GM21423 (cell line): ENCODE measurements around the gene UST.
"Not testable (repeated sequence)": the region's sequence is repeated elsewhere in the genome, so short reads cannot be mapped to it uniquely, and the experiment has no call there.

Experiments used
- ATAC-seq: cut with Tn5 transposase; IDR thresholded peaks from one replicate; pipeline ENCODE4 v1.9.1; 2021; ENCODE audit warnings: mild to moderate bottlenecking, moderate library complexity; ENCODE audit not compliant: unreplicated experiment

Gene UST

DNA sequence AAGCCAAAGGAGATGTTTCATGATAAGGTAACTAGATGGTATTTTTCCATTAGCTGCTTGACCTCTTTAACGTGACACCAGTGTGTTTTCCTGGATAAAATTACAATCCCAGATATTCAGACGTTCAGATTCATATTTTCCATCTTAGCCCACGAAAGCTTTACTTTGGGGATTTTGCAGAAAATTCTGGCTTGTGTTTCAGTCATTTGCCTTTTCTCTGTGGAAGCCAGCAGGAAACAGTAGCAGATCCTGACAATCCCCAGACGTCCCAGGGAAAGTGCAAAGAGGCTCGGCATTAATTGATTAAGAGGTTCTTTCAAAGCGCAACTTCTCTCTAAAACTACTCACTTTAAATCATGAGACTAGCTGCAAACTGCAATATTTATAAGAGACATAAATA, 243.6 kb downstream of the UST start:
- ATAC-seq, result no peak

GRCh38 chr6:148996815-148997214, 250.0 kb downstream of the UST start:
- ATAC-seq, result no peak

GRCh38 chr6:148997865-148998264, 251.0 kb downstream of the UST start:
- no peak for ATAC-seq

DNA sequence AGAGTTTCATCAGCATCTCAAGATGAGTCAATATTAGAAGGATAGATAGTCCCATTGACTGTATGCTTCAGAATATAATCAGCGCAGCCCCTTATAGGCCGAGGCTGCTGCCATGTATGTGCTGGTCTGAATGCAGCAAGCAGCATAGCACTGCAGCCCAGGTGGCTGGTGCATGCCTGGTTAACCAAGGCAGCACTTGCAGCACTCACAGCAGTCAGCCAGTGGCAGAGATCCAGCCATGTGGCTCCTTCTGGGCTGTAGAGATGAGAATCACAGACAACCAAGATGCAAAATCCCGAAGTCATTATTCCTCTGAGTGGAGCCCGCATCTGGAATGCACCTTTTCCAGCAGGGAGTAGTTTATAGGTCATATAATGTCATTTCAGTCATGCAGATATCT, 251.9 kb downstream of the UST start:
- ATAC-seq, result no peak

DNA sequence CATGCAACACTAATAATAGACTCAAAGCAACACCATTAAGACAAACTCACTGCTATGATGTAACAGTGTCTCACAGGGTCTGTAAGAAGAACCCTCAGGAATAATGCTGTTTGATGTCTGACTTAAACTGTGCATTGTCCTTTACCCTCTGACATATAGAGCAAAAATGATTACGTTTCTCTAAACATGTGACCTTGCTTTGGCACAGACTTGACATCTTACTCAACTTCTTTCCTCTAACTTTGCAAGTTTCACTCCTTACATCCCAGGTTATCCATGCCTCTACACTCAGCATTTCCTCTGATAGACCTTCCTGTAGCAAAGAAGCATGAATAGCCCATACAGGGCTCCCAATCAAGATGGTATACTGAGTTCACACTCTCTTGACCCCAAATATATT, 252.7 kb downstream of the UST start:
- ATAC-seq, result no peak

- ATAC-seq, result no peak
These were observed 253.2 kb downstream of the UST start for GRCh38 chr6:148999929-149000468.

- no peak for ATAC-seq
These were observed 254.6 kb downstream of the UST start for GRCh38 chr6:149001422-149001821.

- ATAC-seq, result no peak
These were observed 256.7 kb downstream of the UST start for GRCh38 chr6:149003560-149003959.

- no peak for ATAC-seq
These were observed 257.8 kb downstream of the UST start for GRCh38 chr6:149004664-149005063.

DNA sequence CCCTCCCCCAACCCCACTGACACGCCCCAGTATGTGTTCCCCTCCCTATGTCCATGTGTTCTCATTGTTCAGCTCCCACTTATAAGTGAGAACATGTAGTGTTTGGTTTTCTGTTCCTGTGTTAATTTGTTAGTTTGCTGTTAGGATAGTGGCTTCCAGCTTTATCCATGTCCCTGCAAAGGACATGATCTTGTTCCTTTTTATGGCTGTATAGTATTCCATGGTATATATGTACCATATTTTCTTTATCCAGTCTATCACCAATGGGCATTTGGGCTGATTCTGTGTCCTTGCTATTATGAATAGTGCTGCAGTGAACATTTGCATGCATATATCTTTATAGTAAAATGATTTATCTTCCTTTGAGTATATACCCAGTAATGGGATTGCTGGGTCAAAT, 259.4 kb downstream of the UST start:
- ATAC-seq, result not testable (repeated sequence)

GRCh38 chr6:149006671-149007070, 259.8 kb downstream of the UST start:
- no peak for ATAC-seq

DNA sequence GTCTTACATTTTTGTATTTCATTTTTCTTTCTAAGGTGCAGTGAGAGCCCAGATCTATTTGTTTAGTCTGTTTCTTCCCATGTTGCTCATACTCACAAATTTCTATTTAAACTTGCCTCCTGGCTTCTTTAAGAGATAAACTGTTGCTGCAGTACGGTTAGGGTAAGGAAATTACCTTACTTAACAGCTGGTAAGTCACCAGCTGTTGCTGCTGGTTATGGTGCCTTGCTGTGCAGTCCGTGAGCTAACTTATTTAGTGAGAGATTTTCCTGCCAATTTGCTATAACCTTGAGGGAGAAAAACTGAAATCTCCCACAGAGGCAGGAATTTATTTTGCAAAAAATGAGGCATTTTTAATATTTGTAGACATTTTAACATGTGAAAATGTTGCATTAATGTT, 261.0 kb downstream of the UST start:
- ATAC-seq, result no peak

- no peak for ATAC-seq
These were observed 261.9 kb downstream of the UST start for GRCh38 chr6:149008741-149009140.

DNA sequence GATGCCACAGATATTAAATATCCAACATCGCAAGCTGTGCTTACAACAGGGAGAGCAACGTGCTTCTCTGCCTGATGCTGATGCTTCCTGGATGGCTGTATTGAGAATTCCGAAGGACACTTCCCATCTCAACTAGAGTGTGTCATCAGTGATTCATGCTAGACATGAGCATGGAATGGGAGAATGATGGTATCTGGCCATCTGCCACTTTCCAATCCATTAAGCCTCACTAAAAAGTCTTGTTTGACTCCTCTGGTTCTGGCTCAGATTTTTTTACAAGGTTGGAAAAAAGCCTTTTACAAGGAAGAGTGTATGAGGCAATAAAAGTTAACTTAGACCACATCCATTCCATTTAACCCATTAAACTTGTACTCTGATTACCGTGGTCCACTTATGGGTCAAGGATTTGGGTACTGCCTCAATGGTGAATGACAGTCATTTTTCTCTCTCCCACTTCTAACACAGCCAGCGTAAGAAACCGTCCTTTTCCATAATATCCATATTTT, 265.3 kb downstream of the UST start:
- no peak for ATAC-seq

- no peak for ATAC-seq
These were observed 266.9 kb downstream of the UST start for GRCh38 chr6:149013586-149014344.

- ATAC-seq, result no peak
These were observed 268.1 kb downstream of the UST start for GRCh38 chr6:149014631-149015534.

DNA sequence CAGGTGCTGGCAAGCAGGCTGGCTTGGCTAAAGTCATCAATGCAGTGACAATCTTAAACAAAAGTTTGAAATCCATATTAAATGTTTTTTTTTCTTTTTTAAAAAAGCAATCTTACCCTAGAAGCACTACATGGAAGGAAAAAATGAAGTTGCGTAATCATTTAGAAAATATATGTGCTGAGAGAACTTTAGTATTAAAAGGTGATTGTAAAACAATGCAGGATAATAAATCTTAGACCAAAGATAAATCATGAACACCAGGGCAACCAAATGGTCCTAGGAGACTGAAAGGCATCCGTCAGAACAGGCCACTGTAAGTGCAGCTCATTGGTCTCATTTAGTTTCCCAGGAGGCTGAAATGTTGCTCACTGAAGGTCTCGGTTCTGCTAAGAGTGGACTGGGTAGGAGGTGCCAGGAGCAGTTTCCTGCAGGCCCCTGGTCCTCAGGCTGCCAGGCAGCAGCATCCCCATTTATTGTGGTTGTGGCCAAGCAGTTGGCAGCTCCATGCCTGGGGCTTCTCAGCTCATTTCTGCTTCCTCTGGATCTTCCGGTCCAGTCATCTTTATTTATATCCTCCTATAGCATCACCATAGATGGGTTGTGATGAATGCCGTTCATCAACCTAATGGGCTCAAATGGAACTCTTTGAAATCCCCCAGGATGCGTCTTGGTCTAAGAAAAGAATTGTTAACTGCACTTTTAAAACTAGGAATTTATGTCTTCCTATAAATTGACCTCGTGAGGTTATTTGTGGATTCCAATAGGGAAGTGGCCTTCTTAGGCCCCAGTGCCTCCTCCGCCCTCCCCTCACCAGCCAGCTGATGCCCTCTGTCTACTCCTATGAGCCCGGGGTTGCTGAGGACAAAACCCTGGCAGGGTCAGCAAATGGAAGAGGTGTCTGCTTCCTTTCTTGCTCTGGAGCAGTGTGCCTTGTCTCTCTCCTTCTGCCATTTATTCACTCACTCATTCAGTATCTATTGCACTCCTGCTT, 269.0 kb downstream of the UST start:
- no peak for ATAC-seq

DNA sequence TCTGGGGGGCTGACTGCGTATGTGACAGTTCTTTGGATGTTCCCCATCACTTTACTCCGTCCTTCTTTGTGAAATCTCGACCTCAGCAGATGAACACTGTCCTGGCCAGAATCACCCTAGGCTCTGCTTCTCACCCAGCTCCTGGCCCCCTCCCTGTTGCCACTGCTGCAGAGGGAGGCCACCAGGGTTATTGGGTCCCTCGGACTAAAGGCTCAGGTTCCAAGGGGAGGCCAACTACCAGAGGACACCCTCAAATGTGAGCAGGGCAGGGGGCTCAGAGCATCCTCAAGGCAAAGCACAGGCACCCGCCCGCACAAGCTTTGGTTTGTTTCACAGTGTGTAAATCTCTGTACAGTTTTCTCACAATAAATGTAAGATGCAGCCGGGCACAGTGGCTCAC, 269.9 kb downstream of the UST start:
- ATAC-seq, result no peak

DNA sequence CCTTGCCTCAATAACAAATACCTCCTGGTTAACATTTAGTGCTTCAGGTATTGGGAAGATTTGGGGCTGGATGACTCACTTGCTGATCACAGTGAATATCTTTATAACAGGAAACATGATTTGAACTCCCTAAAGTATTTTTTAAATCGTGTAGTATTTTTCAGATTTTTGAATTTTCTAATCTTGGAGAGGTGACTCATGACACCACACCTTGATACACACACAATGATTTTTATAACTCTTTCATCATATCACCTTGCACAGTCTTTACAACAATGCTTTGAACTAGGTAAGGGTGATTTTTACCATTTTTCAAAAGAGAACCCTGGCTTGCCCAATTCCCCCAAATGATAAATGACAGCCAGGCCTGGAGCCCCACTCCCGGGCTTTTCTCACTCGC, 273.5 kb downstream of the UST start:
- ATAC-seq, result no peak

- ATAC-seq, result no peak
These were observed 277.5 kb downstream of the UST start for GRCh38 chr6:149024361-149024760.
